BE2C (cell line): ENCODE data around the gene ACTR8.
A peak's percentile ranks its signal among the peaks of the same experiment; 100 is the strongest.

Experiments used
- DNase-seq: peaks from one replicate; pipeline ENCODE4 v3.0.0-alpha.2; 2020
- H3K27me3 ChIP-seq: fragments of 250-450 bp; sonication (Bioruptor Pico); 2 replicates; pipeline ENCODE4 v1.5.1; 2020; ENCODE audit warnings: mild to moderate bottlenecking
- H3K36me3 ChIP-seq: fragments of 250-450 bp; sonication (Bioruptor Pico); 2 replicates; pipeline ENCODE4 v1.5.1; 2020; ENCODE audit warnings: mild to moderate bottlenecking
- H3K4me1 ChIP-seq: fragments of 250-450 bp; sonication (Bioruptor Pico); 2 replicates; pipeline ENCODE4 v1.5.1; 2020
- H3K4me3 ChIP-seq: 2 replicates; pipeline ENCODE4 v1.5.1; 2011; ENCODE audit warnings: low read depth, low read length
- H3K9me3 ChIP-seq: fragments of 250-450 bp; sonication (Bioruptor Pico); 2 replicates; pipeline ENCODE4 v1.5.1; 2020
- TF ChIP-seq, protein P1 (sequence below): IDR thresholded peaks from 2 replicates; pipeline ENCODE4 v1.5.1; 2012; ENCODE audit warnings: mild to moderate bottlenecking, low read depth, low read length

ACTR8 gene

DNA sequence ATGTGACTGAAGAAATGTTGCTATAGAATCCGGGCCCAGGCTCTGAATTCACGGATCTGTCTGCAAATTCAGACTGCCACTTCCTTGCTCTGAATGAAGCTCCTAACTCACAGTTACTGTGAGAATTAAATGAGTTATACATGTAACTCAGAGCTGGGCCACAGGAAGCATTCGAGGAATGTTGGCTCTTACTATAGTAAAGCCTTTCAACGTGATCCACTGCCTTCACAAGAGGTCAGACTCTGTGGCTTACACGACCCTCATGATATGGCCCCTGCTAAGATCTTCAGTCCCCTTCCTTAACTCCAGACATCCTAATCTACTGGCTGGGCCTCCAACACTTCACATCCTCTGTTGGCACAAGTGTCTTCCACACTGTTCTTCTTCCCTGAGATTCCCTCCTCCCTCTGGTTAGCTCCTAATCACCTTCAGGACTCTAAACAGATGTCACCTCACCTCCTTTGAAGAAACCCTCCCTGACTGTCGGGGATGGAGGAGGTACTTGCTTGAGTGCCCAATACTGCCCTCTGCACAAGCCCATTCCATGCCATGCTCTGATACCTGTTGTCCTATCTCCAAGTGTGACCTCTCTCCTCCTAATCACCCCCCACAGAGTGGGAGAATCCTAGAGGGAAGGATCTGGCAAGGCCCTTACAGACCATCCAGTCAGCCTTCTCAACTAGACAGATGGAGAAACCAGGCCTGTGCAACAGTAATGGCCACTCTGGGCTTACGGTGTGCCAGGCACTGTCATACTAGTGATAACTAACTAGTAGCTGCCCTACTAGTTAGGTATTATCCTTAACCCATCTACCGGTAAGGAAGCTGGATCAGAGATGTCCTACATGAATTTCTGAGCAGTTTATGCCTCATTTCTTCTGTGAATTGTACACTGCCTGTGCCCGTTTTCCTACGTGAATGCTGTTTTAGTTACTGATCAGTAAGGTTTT is 1.3 kb downstream of the ACTR8 start:
- H3K36me3 ChIP-seq: peaks cover 12% of the 10 kb centered on the region
- TF ChIP-seq, protein P1, sequence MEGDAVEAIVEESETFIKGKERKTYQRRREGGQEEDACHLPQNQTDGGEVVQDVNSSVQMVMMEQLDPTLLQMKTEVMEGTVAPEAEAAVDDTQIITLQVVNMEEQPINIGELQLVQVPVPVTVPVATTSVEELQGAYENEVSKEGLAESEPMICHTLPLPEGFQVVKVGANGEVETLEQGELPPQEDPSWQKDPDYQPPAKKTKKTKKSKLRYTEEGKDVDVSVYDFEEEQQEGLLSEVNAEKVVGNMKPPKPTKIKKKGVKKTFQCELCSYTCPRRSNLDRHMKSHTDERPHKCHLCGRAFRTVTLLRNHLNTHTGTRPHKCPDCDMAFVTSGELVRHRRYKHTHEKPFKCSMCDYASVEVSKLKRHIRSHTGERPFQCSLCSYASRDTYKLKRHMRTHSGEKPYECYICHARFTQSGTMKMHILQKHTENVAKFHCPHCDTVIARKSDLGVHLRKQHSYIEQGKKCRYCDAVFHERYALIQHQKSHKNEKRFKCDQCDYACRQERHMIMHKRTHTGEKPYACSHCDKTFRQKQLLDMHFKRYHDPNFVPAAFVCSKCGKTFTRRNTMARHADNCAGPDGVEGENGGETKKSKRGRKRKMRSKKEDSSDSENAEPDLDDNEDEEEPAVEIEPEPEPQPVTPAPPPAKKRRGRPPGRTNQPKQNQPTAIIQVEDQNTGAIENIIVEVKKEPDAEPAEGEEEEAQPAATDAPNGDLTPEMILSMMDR: no peak
- DNase-seq: no peak

DNA sequence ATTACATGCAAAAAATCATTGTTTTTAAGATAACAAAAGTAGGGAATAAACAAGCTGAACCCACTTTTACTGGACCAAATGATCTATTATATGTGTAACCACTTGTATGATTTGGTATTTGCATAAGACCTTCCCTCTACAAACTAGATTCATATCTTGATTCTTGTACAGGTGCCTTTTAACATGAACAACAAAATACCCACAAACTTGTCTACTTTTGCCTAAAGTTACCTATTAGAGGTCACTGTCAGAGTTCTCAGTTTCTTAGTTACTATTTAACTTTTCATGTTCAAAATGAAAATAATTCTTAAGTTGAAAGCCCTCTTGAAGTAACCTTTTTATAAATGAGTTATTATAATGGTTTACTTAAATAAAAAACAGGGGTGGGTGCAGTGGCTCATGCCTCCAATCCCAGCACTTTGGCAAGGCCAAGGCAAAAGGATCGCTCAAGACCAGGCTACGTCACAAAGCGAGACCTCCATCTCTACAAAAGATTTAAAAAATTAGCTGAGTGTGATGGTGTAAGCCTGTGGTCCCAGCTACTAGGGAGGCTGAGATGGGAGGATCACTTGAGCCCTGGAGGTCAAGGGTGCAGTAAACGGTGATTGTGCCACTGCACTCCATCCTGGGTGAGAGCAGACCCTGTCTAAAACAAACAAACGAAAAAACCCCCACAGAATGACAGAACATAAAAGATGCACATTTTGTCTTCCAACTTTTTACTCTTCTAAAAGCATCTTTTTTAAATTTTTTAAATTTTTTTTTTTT is 16.0 kb downstream of the ACTR8 start:
- H3K27me3 ChIP-seq: no peaks in the 10 kb centered on the region
- no peaks in the 10 kb centered on the region for H3K4me1 ChIP-seq
- H3K9me3 ChIP-seq: no peaks in the 10 kb centered on the region
- DNase-seq: no peak
- H3K4me3 ChIP-seq: no peak overlapping the region
- TF ChIP-seq, protein P1: no peak
- peaks cover 3% of the 10 kb centered on the region; the same call in 1 of the 2 replicates for H3K36me3 ChIP-seq

More for the DNA sequence above, 1.3 kb downstream of the ACTR8 start:
- Histone ChIP-seq H3K4me3 (peak overlapping the region; percentile 72), H3K27me3 (no peaks in the 10 kb centered on the region), H3K4me1 (0 out of 2 replicates have a peak, but pooled peaks cover 3% of the 10 kb centered on the region), H3K9me3 (no peaks in the 10 kb centered on the region)

DNA sequence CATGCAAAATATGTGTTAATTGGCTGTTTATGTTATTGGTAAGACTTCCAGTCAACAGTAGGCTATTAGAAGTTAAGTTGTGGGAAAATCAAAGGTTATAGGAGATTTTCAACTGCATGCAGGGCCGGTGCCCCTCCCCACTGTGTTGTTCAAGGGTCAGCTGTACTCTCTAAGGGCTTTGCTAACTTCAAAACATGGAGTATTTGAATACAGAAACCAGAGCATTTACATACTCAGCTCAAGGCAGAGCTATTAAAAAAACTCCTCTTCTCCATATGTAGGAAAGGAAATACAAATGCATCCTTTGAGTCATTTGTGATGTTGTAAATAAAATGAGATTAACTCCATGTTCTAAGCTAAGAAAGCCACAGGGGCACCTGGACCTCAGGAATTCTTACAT is 18.8 kb downstream of the ACTR8 start:
- H3K4me3 ChIP-seq: no peak overlapping the region

DNA sequence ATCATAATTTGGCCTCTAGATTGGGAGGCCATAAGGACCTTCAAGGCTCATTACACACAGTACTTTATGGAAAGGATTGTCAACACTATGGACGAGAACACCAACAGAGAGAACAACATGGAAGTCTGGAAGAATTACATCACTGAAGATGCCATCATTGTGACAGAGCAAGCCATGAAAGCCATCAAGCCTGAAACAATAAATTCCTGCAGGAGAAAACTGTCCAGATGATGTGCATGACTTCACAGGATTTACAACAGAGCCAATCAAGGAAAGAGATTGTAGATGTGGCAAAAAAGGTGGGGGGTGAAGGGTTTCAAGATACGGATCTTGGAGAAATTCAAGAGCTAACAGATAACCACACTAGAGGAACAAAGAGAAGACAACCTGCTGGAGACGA is 19.7 kb downstream of the ACTR8 start:
- TF ChIP-seq, protein P1: no peak
- Histone ChIP-seq H3K36me3 (no peaks in the 10 kb centered on the region), H3K9me3 (no peaks in the 10 kb centered on the region), H3K4me3 (no peak overlapping the region), H3K4me1 (no peaks in the 10 kb centered on the region), H3K27me3 (no peaks in the 10 kb centered on the region)
- no peak for DNase-seq

More for the DNA sequence above, 18.8 kb downstream of the ACTR8 start:
- H3K4me1 ChIP-seq: no peaks in the 10 kb centered on the region
- no peak for DNase-seq
- H3K27me3 ChIP-seq: no peaks in the 10 kb centered on the region
- H3K9me3 ChIP-seq: no peaks in the 10 kb centered on the region
- H3K36me3 ChIP-seq: no peaks in the 10 kb centered on the region
- TF ChIP-seq, protein P1: no peak

DNA sequence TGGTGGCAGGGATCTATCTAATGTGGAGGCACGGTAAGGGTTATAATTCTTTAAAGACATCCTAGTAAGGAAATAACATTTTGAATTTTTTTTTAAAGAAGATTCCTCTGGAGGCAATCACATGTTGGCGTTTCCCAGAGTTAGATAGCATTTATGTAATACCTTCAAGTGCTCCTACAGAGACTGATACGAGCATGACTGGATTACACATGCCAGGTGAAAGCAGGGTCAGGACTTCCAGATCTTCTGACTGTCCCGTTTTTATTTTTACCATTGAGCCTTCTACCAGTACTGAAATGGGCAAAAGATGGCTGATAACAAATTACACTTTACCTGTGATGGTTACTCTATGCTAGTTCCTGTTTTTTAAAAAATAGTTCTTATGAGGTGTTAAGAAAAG is 21.8 kb downstream of the ACTR8 start:
- no peaks in the 10 kb centered on the region for H3K4me1 ChIP-seq
- no peaks in the 10 kb centered on the region for H3K27me3 ChIP-seq
- DNase-seq: no peak
- H3K36me3 ChIP-seq: no peaks in the 10 kb centered on the region
- TF ChIP-seq, protein P1: no peak
- no peak overlapping the region for H3K4me3 ChIP-seq
- H3K9me3 ChIP-seq: no peaks in the 10 kb centered on the region
